ENCODE results near the gene SPOCK2.
A peak's percentile ranks its signal among the peaks of the same experiment; 100 is the strongest.

The SPOCK2 gene

GRCh38 chr10:72086466-72087391, 1.6 kb downstream of the SPOCK2 start:
- DNase-seq: peak; percentile 65 to 67

DNA sequence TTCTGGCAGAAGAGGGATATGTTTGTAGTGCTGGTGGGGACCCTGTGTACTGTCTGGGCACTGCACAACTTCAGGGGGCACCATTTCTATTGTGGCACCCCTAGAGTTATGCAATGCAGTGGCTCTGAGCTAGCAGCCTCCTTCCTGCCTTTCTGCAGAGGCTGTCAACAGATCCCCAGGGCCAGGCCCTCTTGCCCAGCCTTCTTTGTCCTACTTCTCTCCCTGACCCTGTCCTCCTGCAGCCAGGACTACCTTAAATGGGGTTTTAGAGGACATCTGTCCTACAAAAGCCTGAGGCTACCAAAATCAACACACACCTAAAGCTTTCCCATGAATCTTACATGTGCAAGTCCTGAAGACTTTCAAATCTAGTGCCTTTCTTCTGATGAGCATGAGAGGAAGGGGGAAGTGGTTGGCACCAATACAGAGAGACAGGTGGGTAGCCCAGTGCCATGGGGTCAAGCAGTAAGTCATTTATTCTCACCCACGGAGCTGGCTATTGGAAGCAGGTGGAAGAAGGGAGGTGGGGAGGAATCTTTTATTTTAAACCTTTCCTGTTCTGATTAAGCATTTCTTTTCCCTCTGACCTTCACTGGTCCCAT, 2.4 kb downstream of the SPOCK2 start:
- DNase-seq: no peak

- no peak for DNase-seq
Measured at GRCh38 chr10:72085166-72085565, 3.2 kb downstream of the SPOCK2 start.

DNA sequence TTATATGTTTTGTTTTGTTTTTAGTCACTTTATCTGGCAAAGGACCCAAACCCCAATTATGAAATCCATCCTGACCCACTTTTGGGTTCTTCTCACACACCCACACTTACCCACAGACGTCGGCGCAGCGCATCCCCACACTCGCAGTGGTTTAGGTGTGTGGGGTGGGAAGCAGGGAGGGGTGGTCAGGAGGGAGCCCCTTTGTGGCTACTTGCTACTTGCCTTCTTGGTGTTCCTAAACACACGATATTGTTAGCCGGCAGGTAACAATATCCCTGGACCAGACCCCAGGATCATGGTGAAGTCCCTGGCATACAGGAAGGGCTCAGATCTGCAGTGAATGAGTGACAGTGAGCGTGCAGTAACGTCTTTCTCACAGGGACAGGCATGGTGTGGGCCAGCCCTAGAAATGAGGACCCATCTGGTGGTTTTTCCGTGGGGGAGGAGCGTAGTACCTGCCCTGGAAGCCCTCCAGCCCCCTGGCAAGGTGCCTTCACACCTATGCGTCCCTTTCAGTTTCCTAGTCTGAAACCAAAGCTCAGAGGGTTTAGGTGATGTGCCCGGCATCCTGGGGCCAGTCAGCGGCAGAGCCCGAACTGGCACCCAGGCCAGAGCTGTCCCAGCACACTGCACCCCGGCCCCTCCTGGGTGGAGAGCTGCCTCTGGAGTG, 4.4 kb downstream of the SPOCK2 start:
- DNase-seq: peak; percentile 65 to 76

- no peak for DNase-seq
Measured at GRCh38 chr10:72082856-72083789, 5.2 kb downstream of the SPOCK2 start.

DNA sequence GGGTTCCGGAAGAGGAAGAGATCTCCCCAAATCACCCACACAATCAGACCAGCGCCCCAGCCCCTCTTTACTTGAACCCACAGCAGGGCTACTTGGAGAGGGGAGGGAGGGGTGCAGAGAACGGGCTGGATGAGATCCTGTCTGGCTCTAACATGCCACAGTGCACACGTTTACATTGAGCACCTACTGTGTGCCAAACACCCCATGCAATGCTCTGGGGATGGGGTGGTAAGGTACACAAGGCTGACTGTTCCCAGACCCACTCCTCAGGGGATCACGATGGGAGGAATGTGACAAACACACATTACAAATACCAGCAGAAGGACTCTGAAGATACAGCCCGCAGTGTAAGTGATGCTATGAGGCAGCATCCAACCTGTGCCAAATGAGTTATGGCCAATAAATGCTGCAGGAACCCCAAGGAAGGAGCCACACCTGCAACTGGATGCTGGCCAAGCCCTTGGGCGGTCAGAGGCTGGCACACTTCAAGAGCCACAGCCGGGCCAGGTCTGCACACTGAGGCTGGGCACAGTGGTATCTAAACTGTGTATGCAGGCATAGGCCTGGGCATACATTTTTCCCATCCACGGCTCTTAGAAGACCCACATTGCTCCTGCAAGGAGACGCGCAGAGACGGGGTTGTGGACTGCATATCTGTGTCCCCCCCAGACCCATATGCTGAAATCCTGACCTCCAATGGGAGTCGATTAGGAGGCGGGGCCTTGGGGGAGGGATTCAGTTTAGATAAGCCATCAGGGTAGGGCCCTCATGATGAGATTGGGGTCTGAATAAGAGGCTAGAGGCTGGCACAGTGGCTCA, 6.4 kb downstream of the SPOCK2 start:
- DNase-seq: no peak

GRCh38 chr10:72081210-72081609, 7.1 kb downstream of the SPOCK2 start:
- no peak for DNase-seq

DNA sequence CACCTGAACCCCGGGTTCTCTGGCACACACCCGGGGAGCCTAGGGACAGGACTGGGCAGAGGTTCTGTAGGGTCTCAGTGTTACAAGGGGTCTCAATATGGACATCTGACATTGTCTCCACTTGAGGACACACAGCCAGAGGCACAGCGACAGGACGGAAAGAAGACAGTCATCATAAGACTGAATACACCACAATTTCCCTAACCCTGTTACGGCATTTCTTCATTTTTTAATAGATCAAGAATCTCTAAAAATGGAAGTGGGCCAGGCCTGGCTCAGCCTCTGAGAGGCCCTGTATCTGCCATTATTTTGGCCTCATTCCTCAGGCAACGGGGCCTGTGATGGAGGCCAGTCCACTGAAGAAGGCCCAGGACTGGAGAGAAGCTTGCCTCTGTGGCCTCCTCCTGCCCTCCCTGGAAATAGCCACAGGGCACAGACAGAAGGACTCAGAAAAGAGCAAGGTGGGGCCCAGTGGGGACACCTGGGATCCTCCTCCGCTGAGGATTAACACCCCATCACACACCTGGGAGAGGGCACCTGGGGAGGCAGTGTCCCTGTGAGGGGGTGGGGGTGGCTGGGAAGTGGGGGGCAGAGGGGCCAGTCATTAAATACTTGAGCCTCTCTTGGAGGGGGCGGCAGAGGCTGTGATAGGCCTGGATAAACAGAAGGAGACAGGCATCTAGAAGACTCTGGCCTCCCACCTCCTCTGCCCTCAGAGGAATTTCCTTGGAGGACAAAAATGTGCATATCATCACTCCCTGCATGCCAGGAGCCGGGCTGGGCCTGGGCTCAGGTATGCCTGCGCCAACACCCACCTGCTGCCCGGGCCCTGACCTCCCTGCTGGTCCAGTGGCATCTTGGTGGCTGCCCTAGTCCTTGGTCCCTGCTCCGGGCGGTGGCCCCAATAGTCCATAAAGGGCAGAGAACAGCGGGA, 8.0 kb downstream of the SPOCK2 start:
- no peak for DNase-seq

GRCh38 chr10:72079356-72079755, 9.0 kb downstream of the SPOCK2 start:
- DNase-seq: no peak

GRCh38 chr10:72077275-72077990, 10.9 kb downstream of the SPOCK2 start:
- DNase-seq: no peak

- DNase-seq: no peak
Measured at GRCh38 chr10:72076756-72077155, 11.6 kb downstream of the SPOCK2 start.

DNA sequence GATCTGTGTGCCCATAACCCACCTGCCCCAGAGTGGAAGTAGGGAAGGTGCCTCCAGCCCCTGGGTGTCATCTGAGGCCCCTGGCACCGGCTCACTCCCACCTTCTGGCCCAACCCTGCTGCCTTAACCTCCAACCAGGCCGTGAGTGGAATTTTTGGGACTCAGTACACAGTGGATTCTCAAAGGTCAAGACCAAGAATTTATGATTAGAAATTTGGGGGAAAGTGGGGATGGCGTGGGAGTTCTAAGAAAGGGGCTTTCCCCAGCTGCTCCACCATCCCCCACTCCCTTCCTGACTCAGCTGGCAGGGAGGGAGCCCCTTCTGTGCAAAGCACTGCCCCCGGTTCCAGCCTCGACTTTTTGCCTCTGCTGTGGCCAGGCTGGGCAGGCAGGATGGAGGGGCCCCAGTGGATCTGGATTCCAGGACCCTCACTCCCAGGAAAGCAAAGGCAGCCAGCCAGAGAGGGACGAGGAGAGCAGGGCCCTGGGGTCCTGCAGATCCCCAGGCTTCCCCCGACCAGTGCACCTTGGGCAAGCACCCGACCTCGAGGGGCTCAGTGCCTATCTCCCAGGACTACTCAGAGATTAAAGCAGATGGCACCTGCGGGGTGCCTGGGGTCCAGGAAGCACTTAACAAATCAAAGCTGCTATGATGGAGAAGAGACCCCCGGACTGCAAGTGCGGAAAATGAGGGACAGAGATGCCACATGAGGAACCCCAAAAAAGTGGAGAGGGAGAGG, 12.8 kb downstream of the SPOCK2 start:
- no peak for DNase-seq

GRCh38 chr10:72074574-72075375, 13.6 kb downstream of the SPOCK2 start:
- no peak for DNase-seq

DNA sequence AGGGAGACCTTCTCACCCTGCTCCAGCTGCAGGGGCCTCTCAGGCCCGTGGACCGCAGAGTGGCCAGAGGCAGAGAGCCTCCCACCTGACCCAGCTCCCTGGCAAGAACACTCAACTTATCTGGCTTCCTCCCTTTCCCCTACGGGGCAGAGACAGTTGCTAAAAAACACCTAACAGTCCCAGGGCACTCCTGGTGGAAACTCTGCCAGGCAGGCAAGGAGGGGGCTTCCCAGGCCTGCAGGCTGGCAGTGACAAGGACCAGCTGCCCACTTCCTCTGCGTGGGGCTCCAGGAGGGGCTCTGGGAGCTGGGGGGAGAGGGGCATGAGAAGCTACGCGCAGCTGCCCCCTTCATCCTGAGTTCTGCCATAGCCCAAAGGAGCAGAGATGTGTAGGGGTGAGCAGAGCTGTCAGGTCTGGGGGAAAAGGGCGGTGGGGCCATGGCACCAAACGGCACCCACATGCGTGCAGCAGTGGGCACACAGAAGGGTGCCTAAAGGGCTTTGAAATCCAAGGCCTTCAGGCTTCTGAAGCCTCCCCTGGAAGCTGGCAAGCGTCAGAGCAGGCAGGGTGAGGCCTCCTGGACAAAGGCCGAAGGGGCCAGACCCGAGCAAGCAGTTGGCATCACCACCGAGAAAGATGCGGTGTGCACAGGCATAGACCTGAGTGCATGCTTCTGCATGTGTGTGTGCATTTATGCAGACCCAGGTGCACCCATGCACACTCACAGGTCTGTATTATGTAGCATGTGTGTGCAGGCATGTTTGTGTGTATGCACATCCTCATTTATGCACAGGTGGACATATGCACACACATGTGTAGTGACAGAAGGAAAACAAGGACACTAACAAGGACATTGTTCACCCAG, 14.4 kb downstream of the SPOCK2 start:
- no peak for DNase-seq

DNA sequence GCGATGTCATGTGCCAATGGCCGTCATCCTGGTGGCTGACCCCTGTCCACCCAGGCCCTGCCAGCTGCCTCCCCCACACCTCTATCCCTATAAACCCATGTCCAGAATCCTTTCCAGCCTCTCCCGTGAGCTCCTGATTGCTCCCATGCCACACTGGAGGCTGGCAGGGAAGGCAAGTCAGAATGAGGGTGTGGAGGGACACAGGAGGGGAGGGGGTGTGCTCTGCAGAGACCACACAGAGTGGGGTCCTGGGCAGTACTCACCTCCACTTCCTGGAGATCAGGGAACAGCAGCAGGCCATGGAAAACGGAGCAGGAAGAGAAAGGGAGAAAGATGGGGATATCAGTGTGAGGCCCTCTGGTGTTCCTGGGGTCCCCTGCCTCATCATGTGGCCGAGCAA, 15.7 kb downstream of the SPOCK2 start:
- DNase-seq: no peak

GRCh38 chr10:72072046-72072445, 16.3 kb downstream of the SPOCK2 start:
- DNase-seq: no peak

Data from activated CD4-positive, alpha-beta T cell treated with anti-CD3 and anti-CD28 coated beads, Interleukin-2, amount 50 U/mL, for 48 hours (primary cell).